Measurements from ENCODE around the gene CELF1. TPM values are rescaled to one million over a fixed set of nuclear protein-coding genes. Genes with fewer than 3 reads are reported as not detected.

CELF1 gene
- total RNA-seq, 4 donors from 2014 or later, result 69.6 to 151 (median 99.3) TPM

GRCh38 chr11:47495856-47496217, 57.1 kb downstream of the CELF1 start:
- Histone ChIP-seq H3K36me3 (peaks cover 0 to 18% (median 7%) of the 10 kb centered on the region in 4 donors), H3K27me3 (no peaks in the 10 kb centered on the region), H3K4me1 (peaks cover 39 to 83% (median 67%) of the 10 kb centered on the region in 4 donors), H3K9me3 (no peaks in the 10 kb centered on the region), H3K4me3 (no peak overlapping the region), H3K27ac (replicated peaks in 1 of 4) (peak overlapping the region in 1 of 4 donors; percentile 6)
- intact Hi-C loops (cut with DNase I), result no loop called here
- TF ChIP-seq POLR2A (IDR thresholded peaks at IDR 0.05; ENCODE audit: low read depth) (no peak), EP300 (IDR thresholded peaks at IDR 0.05) (no peak), CTCF (IDR thresholded peaks at IDR 0.05) (no peak), POLR2AphosphoS5 (IDR thresholded peaks at IDR 0.05) (no peak)
- WGBS, result 57% methylated on average over 1 of the region's 1 CpG
- DNase-seq (ENCODE audit: extremely low spot score), result no peak

GRCh38 chr11:47495011-47495855, 57.7 kb downstream of the CELF1 start:
- TF ChIP-seq EP300 (IDR thresholded peaks at IDR 0.05), result no peak
- Histone ChIP-seq H3K36me3 (peaks cover 0 to 18% (median 7%) of the 10 kb centered on the region in 4 donors), H3K27me3 (no peaks in the 10 kb centered on the region), H3K9me3 (no peaks in the 10 kb centered on the region), H3K4me3 (no peak overlapping the region), H3K27ac (replicated peaks in 1 of 4) (no peak overlapping the region), H3K4me1 (peaks cover 33 to 77% (median 61%) of the 10 kb centered on the region in 4 donors)
- 67% methylated on average over 4 of the region's 4 CpGs for WGBS
- DNase-seq (ENCODE audit: extremely low spot score), result no peak
- intact Hi-C loops (cut with DNase I), result no loop called here

GRCh38 chr11:47489395-47489755, 63.6 kb downstream of the CELF1 start:
- intact Hi-C loops (cut with DNase I), result no loop called here
- Histone ChIP-seq H3K36me3 (peaks cover 23 to 50% (median 37%) of the 10 kb centered on the region in 4 donors), H3K27ac (replicated peaks in 1 of 4) (peak overlapping the region in 1 of 4 donors; percentile 3), H3K27me3 (no peaks in the 10 kb centered on the region), H3K4me3 (no peak overlapping the region), H3K4me1 (peaks cover 14 to 43% (median 25%) of the 10 kb centered on the region in 4 donors), H3K9me3 (no peaks in the 10 kb centered on the region)
- 75% methylated on average over 2 of the region's 2 CpGs for WGBS
- TF ChIP-seq POLR2AphosphoS5 (IDR thresholded peaks at IDR 0.05) (no peak), POLR2A (IDR thresholded peaks at IDR 0.05; ENCODE audit: low read depth) (no peak), CTCF (IDR thresholded peaks at IDR 0.05) (no peak), EP300 (IDR thresholded peaks at IDR 0.05) (no peak)
- DNase-seq (ENCODE audit: extremely low spot score), result no peak

GRCh38 chr11:47488674-47489394, 64.1 kb downstream of the CELF1 start:
- no peak for TF ChIP-seq POLR2AphosphoS5 (IDR thresholded peaks at IDR 0.05)
- TF ChIP-seq CTCF (IDR thresholded peaks at IDR 0.05), result no peak
- no peak for TF ChIP-seq EP300 (IDR thresholded peaks at IDR 0.05)
- no peak for TF ChIP-seq POLR2A (IDR thresholded peaks at IDR 0.05; ENCODE audit: low read depth)
- intact Hi-C loops (cut with DNase I), result no loop called here
- Histone ChIP-seq H3K36me3 (peaks cover 28 to 51% (median 40%) of the 10 kb centered on the region in 4 donors), H3K27ac (replicated peaks in 1 of 4) (peak overlapping the region in 1 of 4 donors; percentile 3), H3K9me3 (no peaks in the 10 kb centered on the region), H3K4me3 (no peak overlapping the region), H3K4me1 (peaks cover 14 to 37% (median 22%) of the 10 kb centered on the region in 4 donors), H3K27me3 (no peaks in the 10 kb centered on the region)
- DNase-seq (ENCODE audit: extremely low spot score), result no peak
- WGBS, result 71% methylated on average over 6 of the region's 6 CpGs

GRCh38 chr11:47488111-47488510, 64.8 kb downstream of the CELF1 start:
- no peak for TF ChIP-seq EP300 (IDR thresholded peaks at IDR 0.05)
- TF ChIP-seq POLR2AphosphoS5 (IDR thresholded peaks at IDR 0.05), result no peak
- no peak for TF ChIP-seq CTCF (IDR thresholded peaks at IDR 0.05)
- no peak for TF ChIP-seq POLR2A (IDR thresholded peaks at IDR 0.05; ENCODE audit: low read depth)
- Histone ChIP-seq H3K27ac (replicated peaks in 1 of 4) (peak overlapping the region in 1 of 4 donors; percentile 1), H3K9me3 (no peaks in the 10 kb centered on the region), H3K36me3 (peaks cover 36 to 58% (median 47%) of the 10 kb centered on the region in 4 donors), H3K4me3 (no peak overlapping the region), H3K4me1 (peaks cover 14 to 30% (median 22%) of the 10 kb centered on the region in 4 donors), H3K27me3 (no peaks in the 10 kb centered on the region)
- DNase-seq (ENCODE audit: extremely low spot score), result no peak
- 77% methylated on average over 3 of the region's 3 CpGs for WGBS
- intact Hi-C loops (cut with DNase I), result no loop called here

Measured in esophagus muscularis mucosa (tissue), 4 donors.